Central memory CD4-positive, alpha-beta T cell (primary cell): ENCODE results near the gene KIAA1614.

Experiments
- DNase-seq: peaks from one replicate; pipeline ENCODE4 v3.0.0; 2022

The KIAA1614 gene

GRCh38 chr1:180909005-180909414 is 3.7 kb upstream of the KIAA1614 start:
- DNase-seq, result no peak

- no peak for DNase-seq
These were observed 3.2 kb upstream of the KIAA1614 start for GRCh38 chr1:180909462-180909976.

GRCh38 chr1:180911640-180912191 is 981 bp upstream of the KIAA1614 start:
- no peak for DNase-seq

- DNase-seq, result no peak
These were observed 391 bp upstream of the KIAA1614 start for GRCh38 chr1:180912211-180912800.

- DNase-seq, result no peak
These were observed 2.8 kb downstream of the KIAA1614 start for GRCh38 chr1:180915426-180915965.

- DNase-seq, result no peak
These were observed 3.5 kb downstream of the KIAA1614 start for GRCh38 chr1:180916012-180916770.

- no peak for DNase-seq
These were observed 4.1 kb downstream of the KIAA1614 start for GRCh38 chr1:180916771-180917170.

GRCh38 chr1:180917306-180918065 is 4.8 kb downstream of the KIAA1614 start:
- no peak for DNase-seq

- DNase-seq, result no peak
These were observed 5.8 kb downstream of the KIAA1614 start for GRCh38 chr1:180918519-180918918.

- DNase-seq, result no peak
These were observed 6.5 kb downstream of the KIAA1614 start for GRCh38 chr1:180919183-180919700.

GRCh38 chr1:180920193-180920592 is 7.5 kb downstream of the KIAA1614 start:
- DNase-seq, result no peak

- DNase-seq, result no peak
These were observed 8.0 kb downstream of the KIAA1614 start for GRCh38 chr1:180920702-180921101.

- DNase-seq, result no peak
These were observed 8.7 kb downstream of the KIAA1614 start for GRCh38 chr1:180921386-180921785.

- no peak for DNase-seq
These were observed 9.4 kb downstream of the KIAA1614 start for GRCh38 chr1:180921891-180922630.

GRCh38 chr1:180922631-180923015 is 9.9 kb downstream of the KIAA1614 start:
- no peak for DNase-seq

GRCh38 chr1:180923021-180923841 is 10.5 kb downstream of the KIAA1614 start:
- no peak for DNase-seq

- DNase-seq, result no peak
These were observed 11.2 kb downstream of the KIAA1614 start for GRCh38 chr1:180923887-180924286.

- no peak for DNase-seq
These were observed 12.2 kb downstream of the KIAA1614 start for GRCh38 chr1:180924939-180925338.

GRCh38 chr1:180925471-180926051 is 12.9 kb downstream of the KIAA1614 start:
- no peak for DNase-seq

- DNase-seq, result no peak
These were observed 13.7 kb downstream of the KIAA1614 start for GRCh38 chr1:180926164-180926981.
